Fibroblast of lung (primary cell): ENCODE data around the gene LGALS3. TPM values are rescaled to one million over a fixed set of nuclear protein-coding genes. Genes with fewer than 3 reads are reported as not detected.
A peak's percentile ranks its signal among the peaks of the same experiment; 100 is the strongest.

Experiments
- DNase-seq, 2 donors: peaks; one replicate each; pipeline versions ENCODE4 v3.0.0 to v3.0.0-alpha.2; 2010; ENCODE audit warnings: low read depth in 2 of 2
- H2AFZ ChIP-seq: 2 replicates; pipeline ENCODE4 v1.5.1; 2012; ENCODE audit warnings: low read length, control low read depth, inconsistent platforms
- H3K27ac ChIP-seq: 2 replicates; pipeline ENCODE4 v1.5.1; 2011; ENCODE audit warnings: low read length, control low read depth; ENCODE audit not compliant: insufficient read depth
- H3K27me3 ChIP-seq: 2 replicates; pipeline ENCODE4 v1.5.1; 2011; ENCODE audit warnings: mild to moderate bottlenecking, low read length; ENCODE audit not compliant: control insufficient read depth, insufficient read depth
- H3K36me3 ChIP-seq: 2 replicates; pipeline ENCODE4 v1.5.1; 2011; ENCODE audit warnings: low read length; ENCODE audit not compliant: control insufficient read depth, insufficient read depth
- H3K4me1 ChIP-seq: 2 replicates; pipeline ENCODE4 v1.5.1; 2011; ENCODE audit warnings: low read length; ENCODE audit not compliant: control insufficient read depth, insufficient read depth; ENCODE audit errors: extremely low read depth
- H3K4me2 ChIP-seq: 2 replicates; pipeline ENCODE4 v1.5.1; 2011; ENCODE audit warnings: low read length, control low read depth; ENCODE audit not compliant: insufficient read depth; ENCODE audit errors: extremely low read depth
- H3K4me3 ChIP-seq, 4 experiments: fragments of 200-600 bp in 1 of 4; sonication (generic) in 1 of 4; replicated peaks in 1 of 4; 2 replicates each; pipeline ENCODE4 v1.5.1; 2011 to 2016; ENCODE audit warnings: low read length in 4 of 4, low read depth in 3 of 4, mild to moderate bottlenecking in 3 of 4, control low read depth in 2 of 4, inconsistent platforms in 1 of 4, mixed read lengths in 1 of 4; ENCODE audit not compliant: insufficient read depth in 1 of 4; ENCODE audit errors: control extremely low read depth in 1 of 4
- H3K79me2 ChIP-seq: 2 replicates; pipeline ENCODE4 v1.5.1; 2012; ENCODE audit warnings: mild to moderate bottlenecking, low read length, inconsistent platforms; ENCODE audit not compliant: control insufficient read depth, insufficient read depth
- H3K9ac ChIP-seq: 2 replicates; pipeline ENCODE4 v1.5.1; 2011; ENCODE audit warnings: mild to moderate bottlenecking, low read length, control low read depth; ENCODE audit not compliant: insufficient read depth
- H3K9me3 ChIP-seq: 2 replicates; pipeline ENCODE4 v1.5.1; 2012; ENCODE audit warnings: low read depth, low read length; ENCODE audit not compliant: control insufficient read depth, insufficient read depth
- H4K20me1 ChIP-seq: 2 replicates; pipeline ENCODE4 v1.5.1; 2011; ENCODE audit warnings: low read length; ENCODE audit not compliant: control insufficient read depth, insufficient read depth; ENCODE audit errors: extremely low read depth
- EZH2 ChIP-seq: IDR thresholded peaks from 2 replicates; pipeline ENCODE4 v1.5.1; 2012; ENCODE audit warnings: low read length, control low read depth, mild to moderate bottlenecking; ENCODE audit errors: missing control alignments
- polyA plus RNA-seq, 2 donors: library from polyadenylated mRNA; depleted of rRNA in 1 of 2; stranded (reverse) in 1 of 2; unstranded in 1 of 2; fragments of >200 nt; gene quantifications; 2 replicates each; pipeline ENCODE4 v1.2.1, GENCODE V29; 2011 to 2012; ENCODE audit warnings: missing spikeins in 1 of 2
- total RNA-seq: library from RNA; depleted of rRNA; stranded (reverse); fragments of >200 nt; gene quantifications from 2 replicates; pipeline ENCODE4 v1.2.1, GENCODE V29; 2014
- TF ChIP-seq, protein P1 (sequence below), 2 donors: IDR thresholded peaks in 1 of 2; conservative IDR thresholded peaks in 1 of 2; 1 replicate in 1 of 2; 2 replicates in 1 of 2; pipeline ENCODE4 v1.5.1; 2011 to 2012; ENCODE audit warnings: low read length in 2 of 2, control low read depth in 1 of 2, inconsistent platforms in 1 of 2, low read depth in 1 of 2, mild to moderate bottlenecking in 1 of 2

LGALS3 gene
- total and polyA plus RNA-seq, 2 donors (not counting 1 experiment from before 2014, with no cell fraction given) = 333 to 434 TPM

DNA sequence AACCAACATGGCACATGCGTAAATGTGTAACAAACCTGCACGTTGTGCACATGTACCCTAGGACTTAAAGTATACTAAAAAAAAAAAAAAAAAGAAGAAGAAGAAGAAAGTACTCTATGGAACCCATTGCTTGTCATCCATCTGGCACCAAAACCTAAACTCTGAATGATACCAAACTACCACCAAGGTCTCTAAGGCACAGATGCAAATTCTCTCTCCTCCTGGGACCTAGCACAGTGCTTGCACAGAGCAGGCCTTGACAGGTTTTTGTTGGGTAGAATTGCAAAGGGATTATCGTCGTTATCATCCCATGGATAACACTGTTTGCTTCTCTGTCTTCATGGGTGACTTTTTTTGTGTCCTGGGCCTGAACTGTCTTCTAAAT lies 13.2 kb upstream of the LGALS3 start:
- Histone ChIP-seq H2AFZ (no peak overlapping the region), H3K4me2 (no peak overlapping the region), H3K27ac (no peak overlapping the region), H3K9ac (no peak overlapping the region), H3K27me3 (no peaks in the 10 kb centered on the region), H3K9me3 (no peaks in the 10 kb centered on the region), H3K4me3 (no peak overlapping the region), H3K4me1 (no peaks in the 10 kb centered on the region), H3K79me2 (no peaks in the 10 kb centered on the region), H4K20me1 (no peaks in the 10 kb centered on the region), H3K36me3 (no peaks in the 10 kb centered on the region)
- DNase-seq = no peak
- TF ChIP-seq EZH2 = no peak
- TF ChIP-seq, protein P1, sequence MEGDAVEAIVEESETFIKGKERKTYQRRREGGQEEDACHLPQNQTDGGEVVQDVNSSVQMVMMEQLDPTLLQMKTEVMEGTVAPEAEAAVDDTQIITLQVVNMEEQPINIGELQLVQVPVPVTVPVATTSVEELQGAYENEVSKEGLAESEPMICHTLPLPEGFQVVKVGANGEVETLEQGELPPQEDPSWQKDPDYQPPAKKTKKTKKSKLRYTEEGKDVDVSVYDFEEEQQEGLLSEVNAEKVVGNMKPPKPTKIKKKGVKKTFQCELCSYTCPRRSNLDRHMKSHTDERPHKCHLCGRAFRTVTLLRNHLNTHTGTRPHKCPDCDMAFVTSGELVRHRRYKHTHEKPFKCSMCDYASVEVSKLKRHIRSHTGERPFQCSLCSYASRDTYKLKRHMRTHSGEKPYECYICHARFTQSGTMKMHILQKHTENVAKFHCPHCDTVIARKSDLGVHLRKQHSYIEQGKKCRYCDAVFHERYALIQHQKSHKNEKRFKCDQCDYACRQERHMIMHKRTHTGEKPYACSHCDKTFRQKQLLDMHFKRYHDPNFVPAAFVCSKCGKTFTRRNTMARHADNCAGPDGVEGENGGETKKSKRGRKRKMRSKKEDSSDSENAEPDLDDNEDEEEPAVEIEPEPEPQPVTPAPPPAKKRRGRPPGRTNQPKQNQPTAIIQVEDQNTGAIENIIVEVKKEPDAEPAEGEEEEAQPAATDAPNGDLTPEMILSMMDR (conservative IDR thresholded peaks at IDR 0.05 in 1 of 2, IDR thresholded peaks at IDR 0.05 in 1 of 2; ENCODE audit: low read depth in 1 of 2, low read length in 2 of 2) = no peak

DNA sequence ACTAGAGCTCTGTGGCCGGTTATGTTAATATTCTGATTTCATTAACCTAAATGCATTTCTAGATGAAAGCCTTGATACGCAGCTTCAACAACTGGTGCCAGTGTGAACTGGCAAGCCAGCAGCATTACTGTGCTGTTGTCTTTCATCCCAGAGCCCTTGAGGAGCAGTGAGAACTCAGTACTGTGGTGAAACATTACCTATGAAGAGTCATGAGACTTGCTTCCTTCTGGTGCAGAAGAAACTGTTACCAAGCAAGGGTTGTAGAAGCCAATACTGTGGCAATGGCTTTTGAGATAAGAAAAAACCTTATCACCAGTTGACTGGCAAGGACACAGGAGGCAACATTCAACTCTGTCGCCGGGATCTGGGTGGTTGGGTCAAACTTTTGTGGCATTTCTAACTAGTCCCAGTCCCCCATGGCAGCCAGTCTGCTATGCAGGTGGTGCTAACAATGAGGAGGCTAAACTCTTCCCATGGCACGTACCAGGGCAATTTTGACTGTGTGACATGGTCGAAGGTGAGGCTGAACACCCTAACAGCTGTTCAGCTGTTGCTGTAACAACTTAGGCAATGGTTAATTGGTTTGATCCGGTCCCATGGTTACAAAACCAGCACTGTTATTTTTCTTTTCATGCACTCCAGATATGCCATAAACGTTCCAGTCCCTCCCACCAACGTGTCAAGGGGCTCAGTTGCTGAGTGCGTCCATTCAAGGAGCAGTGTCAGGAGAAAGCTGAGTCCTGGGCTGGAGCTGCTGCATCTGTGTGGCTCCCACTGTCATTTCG lies 12.6 kb upstream of the LGALS3 start:
- no peak overlapping the region for H3K9ac ChIP-seq
- H3K9me3 ChIP-seq = no peaks in the 10 kb centered on the region
- H3K27me3 ChIP-seq = no peaks in the 10 kb centered on the region
- H4K20me1 ChIP-seq = no peaks in the 10 kb centered on the region
- no peak overlapping the region for H2AFZ ChIP-seq
- H3K36me3 ChIP-seq = no peaks in the 10 kb centered on the region
- no peaks in the 10 kb centered on the region for H3K79me2 ChIP-seq
- no peak for DNase-seq
- TF ChIP-seq, protein P1 (conservative IDR thresholded peaks at IDR 0.05 in 1 of 2, IDR thresholded peaks at IDR 0.05 in 1 of 2; ENCODE audit: low read depth in 1 of 2, low read length in 2 of 2) = no peak
- no peak for TF ChIP-seq EZH2
- no peaks in the 10 kb centered on the region for H3K4me1 ChIP-seq
- H3K27ac ChIP-seq = no peak overlapping the region
- no peak overlapping the region for H3K4me2 ChIP-seq
- no peak overlapping the region for H3K4me3 ChIP-seq

DNA sequence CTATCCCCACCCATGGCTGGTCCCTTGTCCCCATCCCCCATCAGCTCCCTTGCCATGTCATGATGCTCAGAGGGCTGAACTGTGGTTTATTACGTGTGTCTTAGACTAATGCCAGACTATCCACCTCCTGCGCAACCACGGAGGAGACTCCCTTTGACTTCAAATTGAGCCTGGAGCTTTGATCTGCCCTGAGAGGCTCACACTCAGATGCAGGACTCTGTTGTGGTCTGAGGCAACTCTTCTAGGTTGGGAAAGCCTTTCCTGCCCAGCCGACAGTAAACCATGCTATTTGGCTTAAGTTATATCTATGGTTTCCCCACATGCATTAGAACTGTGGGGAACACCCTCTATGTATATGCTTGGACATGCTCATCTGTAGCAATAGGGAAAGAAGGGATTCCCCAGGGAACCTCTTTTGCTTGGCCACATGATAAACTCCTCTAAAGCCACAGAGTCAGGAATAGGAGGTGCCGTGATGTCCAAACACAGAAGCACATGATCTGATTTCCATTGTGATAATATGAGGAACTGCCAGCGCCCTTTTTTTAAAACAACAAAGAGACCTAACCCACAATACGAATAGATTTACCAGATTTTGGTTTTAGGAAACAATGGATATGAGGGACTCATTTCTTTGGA lies 11.1 kb upstream of the LGALS3 start:
- Histone ChIP-seq H3K9me3 (no peaks in the 10 kb centered on the region), H3K27me3 (no peaks in the 10 kb centered on the region), H3K27ac (no peak overlapping the region), H3K4me2 (no peak overlapping the region), H3K9ac (no peak overlapping the region), H2AFZ (no peak overlapping the region), H3K4me3 (no peak overlapping the region), H3K36me3 (no peaks in the 10 kb centered on the region), H4K20me1 (no peaks in the 10 kb centered on the region), H3K4me1 (peaks cover 7% of the 10 kb centered on the region), H3K79me2 (no peaks in the 10 kb centered on the region)
- TF ChIP-seq EZH2 = no peak
- TF ChIP-seq, protein P1 (conservative IDR thresholded peaks at IDR 0.05 in 1 of 2, IDR thresholded peaks at IDR 0.05 in 1 of 2; ENCODE audit: low read depth in 1 of 2, low read length in 2 of 2) = no peak
- peak in 1 of 2 donors; percentile 49 for DNase-seq
